ENCODE results near the gene KRT75.
"Not testable (repeated sequence)": the region's sequence is repeated elsewhere in the genome, so short reads cannot be mapped to it uniquely, and the experiment has no call there.

- not testable (repeated sequence) for TF ChIP-seq CTCF (IDR thresholded peaks at IDR 0.05 in 8 of 11, conservative IDR thresholded peaks at IDR 0.05 in 3 of 11); POLR2A (IDR thresholded peaks at IDR 0.05)
Measured at GRCh38 chr12:52410589-52411248, 23.5 kb downstream of the KRT75 start.
